Measurements from ENCODE around the gene EPHA8. TPM values are rescaled to one million over a fixed set of nuclear protein-coding genes. Genes with fewer than 3 reads are reported as not detected.

EPHA8 gene
- total RNA-seq, 4 donors from 2014 or later, result not detected

DNA sequence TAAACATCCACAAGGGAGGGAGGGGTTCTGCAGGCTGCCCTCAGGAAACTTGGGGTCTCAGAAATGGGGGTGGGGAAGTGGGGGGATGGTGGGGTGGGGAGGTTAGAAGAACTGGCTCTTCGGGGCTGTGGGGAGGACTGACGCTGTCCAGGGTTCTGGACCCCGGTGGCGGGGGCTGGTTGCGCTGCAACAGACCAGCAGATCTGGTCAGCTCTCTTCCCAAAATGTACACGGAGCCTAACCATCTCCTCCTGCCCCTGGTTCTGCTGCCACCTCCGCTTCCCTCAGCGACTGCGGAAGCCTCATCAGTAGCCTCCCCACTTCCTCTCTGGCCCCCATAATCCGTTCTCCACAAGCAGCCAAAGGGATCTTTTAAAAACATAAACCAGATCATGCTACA lies 43.9 kb downstream of the EPHA8 start:
- WGBS, result 16% methylated on average over 10 of the region's 10 CpGs
- no peak for DNase-seq (ENCODE audit: extremely low spot score)
- no peaks in the 10 kb centered on the region for H3K9me3 ChIP-seq
- H3K36me3 ChIP-seq, result no peaks in the 10 kb centered on the region
- intact Hi-C loops (cut with DNase I), result no loop called here
- TF ChIP-seq POLR2A (IDR thresholded peaks at IDR 0.05; ENCODE audit: low read depth), result no peak
- no peak for TF ChIP-seq EP300 (IDR thresholded peaks at IDR 0.05)
- no peak for TF ChIP-seq POLR2AphosphoS5 (IDR thresholded peaks at IDR 0.05)
- TF ChIP-seq, protein P1, sequence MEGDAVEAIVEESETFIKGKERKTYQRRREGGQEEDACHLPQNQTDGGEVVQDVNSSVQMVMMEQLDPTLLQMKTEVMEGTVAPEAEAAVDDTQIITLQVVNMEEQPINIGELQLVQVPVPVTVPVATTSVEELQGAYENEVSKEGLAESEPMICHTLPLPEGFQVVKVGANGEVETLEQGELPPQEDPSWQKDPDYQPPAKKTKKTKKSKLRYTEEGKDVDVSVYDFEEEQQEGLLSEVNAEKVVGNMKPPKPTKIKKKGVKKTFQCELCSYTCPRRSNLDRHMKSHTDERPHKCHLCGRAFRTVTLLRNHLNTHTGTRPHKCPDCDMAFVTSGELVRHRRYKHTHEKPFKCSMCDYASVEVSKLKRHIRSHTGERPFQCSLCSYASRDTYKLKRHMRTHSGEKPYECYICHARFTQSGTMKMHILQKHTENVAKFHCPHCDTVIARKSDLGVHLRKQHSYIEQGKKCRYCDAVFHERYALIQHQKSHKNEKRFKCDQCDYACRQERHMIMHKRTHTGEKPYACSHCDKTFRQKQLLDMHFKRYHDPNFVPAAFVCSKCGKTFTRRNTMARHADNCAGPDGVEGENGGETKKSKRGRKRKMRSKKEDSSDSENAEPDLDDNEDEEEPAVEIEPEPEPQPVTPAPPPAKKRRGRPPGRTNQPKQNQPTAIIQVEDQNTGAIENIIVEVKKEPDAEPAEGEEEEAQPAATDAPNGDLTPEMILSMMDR (IDR thresholded peaks at IDR 0.05), result no peak
- H3K4me1 ChIP-seq, result no peaks in the 10 kb centered on the region
- H3K27ac ChIP-seq (replicated peaks in 1 of 4), result no peak overlapping the region
- peaks cover 0 to 94% (median 6%) of the 10 kb centered on the region in 4 donors for H3K27me3 ChIP-seq
- no peak overlapping the region for H3K4me3 ChIP-seq

DNA sequence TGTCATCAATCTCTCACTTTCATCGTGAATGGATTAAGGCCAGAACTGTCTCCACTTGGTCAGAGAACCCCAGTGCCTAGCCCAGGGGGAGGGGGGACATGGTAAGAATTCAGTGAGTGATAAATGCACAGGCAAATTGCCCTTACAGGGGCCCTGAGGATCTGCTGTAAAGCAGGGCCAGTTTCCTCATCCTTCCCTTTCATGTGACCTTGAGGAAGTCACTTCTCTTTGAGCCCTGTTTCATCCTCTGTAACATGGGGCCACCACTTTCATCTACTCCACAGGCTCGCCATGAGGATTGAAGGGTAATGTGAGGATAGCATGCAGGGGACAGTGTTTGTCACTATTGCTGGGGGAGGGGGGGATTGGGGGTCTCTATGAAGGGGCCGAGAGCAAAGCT lies 45.1 kb downstream of the EPHA8 start:
- WGBS, result 67% methylated on average over 3 of the region's 3 CpGs
- no peak for DNase-seq (ENCODE audit: extremely low spot score)
- Histone ChIP-seq H3K4me1 (no peaks in the 10 kb centered on the region), H3K9me3 (no peaks in the 10 kb centered on the region), H3K27ac (replicated peaks in 1 of 4) (no peak overlapping the region), H3K36me3 (no peaks in the 10 kb centered on the region), H3K27me3 (peaks cover 0 to 94% (median 6%) of the 10 kb centered on the region in 4 donors), H3K4me3 (no peak overlapping the region)
- TF ChIP-seq EP300 (IDR thresholded peaks at IDR 0.05) (no peak), POLR2A (IDR thresholded peaks at IDR 0.05; ENCODE audit: low read depth) (no peak), POLR2AphosphoS5 (IDR thresholded peaks at IDR 0.05) (no peak)
- TF ChIP-seq, protein P1 (IDR thresholded peaks at IDR 0.05), result no peak
- intact Hi-C loops (cut with DNase I), result no loop called here

DNA sequence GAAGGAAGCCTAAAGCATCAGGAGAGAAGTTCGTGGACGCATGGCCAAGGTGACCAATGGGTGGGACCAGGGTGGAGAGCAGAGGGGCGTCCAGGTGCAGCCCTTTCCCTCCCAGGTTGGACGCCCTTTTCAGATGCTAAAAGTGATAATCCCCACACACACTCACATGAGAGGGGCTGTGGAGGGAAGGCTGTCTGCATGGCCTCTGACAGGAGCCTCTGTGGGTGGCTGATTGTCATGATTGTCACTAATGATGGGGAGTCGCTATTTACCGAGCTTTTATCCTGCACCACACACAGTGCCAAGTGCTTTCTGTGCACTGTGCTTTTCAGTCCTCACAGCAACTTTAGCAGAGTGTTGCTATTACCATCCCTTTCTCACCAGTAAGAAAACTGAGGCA lies 46.0 kb downstream of the EPHA8 start:
- Histone ChIP-seq H3K27me3 (peaks cover 0 to 94% (median 6%) of the 10 kb centered on the region in 4 donors), H3K36me3 (no peaks in the 10 kb centered on the region), H3K4me1 (no peaks in the 10 kb centered on the region), H3K27ac (replicated peaks in 1 of 4) (no peak overlapping the region), H3K4me3 (no peak overlapping the region), H3K9me3 (no peaks in the 10 kb centered on the region)
- intact Hi-C loops (cut with DNase I), result no loop called here
- WGBS, result 19% methylated on average over 6 of the region's 6 CpGs
- DNase-seq (ENCODE audit: extremely low spot score), result no peak
- TF ChIP-seq, protein P1 (IDR thresholded peaks at IDR 0.05), result no peak
- TF ChIP-seq POLR2A (IDR thresholded peaks at IDR 0.05; ENCODE audit: low read depth) (no peak), POLR2AphosphoS5 (IDR thresholded peaks at IDR 0.05) (no peak)

DNA sequence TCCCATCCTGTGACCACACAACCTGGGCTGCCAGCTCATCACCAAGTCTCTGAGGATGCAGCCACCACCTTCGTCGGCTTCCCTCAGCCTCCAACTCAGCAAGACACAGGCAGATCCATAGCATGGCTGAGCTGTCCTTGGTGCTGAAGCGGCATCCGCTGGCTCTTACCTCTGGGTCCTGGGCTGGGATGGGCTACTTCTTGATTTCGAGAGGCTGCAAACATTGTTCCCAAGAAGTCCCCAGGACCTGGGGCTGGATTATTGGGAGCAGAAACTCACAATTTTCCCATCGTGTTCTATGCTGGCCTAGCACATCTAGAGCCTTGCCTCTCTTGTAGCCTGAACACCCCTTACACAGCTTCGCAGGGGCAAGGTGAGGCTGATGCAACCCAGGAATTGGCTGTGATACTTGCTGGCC lies 48.2 kb downstream of the EPHA8 start:
- Histone ChIP-seq H3K36me3 (no peaks in the 10 kb centered on the region), H3K4me1 (no peaks in the 10 kb centered on the region), H3K4me3 (no peak overlapping the region), H3K27ac (replicated peaks in 1 of 4) (no peak overlapping the region), H3K27me3 (peaks cover 0 to 98% (median 6%) of the 10 kb centered on the region in 4 donors), H3K9me3 (no peaks in the 10 kb centered on the region)
- TF ChIP-seq EP300 (IDR thresholded peaks at IDR 0.05) (no peak), POLR2A (IDR thresholded peaks at IDR 0.05; ENCODE audit: low read depth) (no peak), POLR2AphosphoS5 (IDR thresholded peaks at IDR 0.05) (no peak)
- TF ChIP-seq, protein P1 (IDR thresholded peaks at IDR 0.05), result no peak
- no peak for DNase-seq (ENCODE audit: extremely low spot score)
- 23% methylated on average over 7 of the region's 7 CpGs for WGBS
- intact Hi-C loops (cut with DNase I), result no loop called here
